GM21515 (cell line): ENCODE results near the gene CEP72.
A peak's percentile ranks its signal among the peaks of the same experiment; 100 is the strongest.
"Not testable (repeated sequence)": the region's sequence is repeated elsewhere in the genome, so short reads cannot be mapped to it uniquely, and the experiment has no call there.

Experiments used
- ATAC-seq: cut with Tn5 transposase; IDR thresholded peaks from one replicate; pipeline ENCODE4 v1.9.1; 2021; ENCODE audit not compliant: unreplicated experiment

Gene CEP72

DNA sequence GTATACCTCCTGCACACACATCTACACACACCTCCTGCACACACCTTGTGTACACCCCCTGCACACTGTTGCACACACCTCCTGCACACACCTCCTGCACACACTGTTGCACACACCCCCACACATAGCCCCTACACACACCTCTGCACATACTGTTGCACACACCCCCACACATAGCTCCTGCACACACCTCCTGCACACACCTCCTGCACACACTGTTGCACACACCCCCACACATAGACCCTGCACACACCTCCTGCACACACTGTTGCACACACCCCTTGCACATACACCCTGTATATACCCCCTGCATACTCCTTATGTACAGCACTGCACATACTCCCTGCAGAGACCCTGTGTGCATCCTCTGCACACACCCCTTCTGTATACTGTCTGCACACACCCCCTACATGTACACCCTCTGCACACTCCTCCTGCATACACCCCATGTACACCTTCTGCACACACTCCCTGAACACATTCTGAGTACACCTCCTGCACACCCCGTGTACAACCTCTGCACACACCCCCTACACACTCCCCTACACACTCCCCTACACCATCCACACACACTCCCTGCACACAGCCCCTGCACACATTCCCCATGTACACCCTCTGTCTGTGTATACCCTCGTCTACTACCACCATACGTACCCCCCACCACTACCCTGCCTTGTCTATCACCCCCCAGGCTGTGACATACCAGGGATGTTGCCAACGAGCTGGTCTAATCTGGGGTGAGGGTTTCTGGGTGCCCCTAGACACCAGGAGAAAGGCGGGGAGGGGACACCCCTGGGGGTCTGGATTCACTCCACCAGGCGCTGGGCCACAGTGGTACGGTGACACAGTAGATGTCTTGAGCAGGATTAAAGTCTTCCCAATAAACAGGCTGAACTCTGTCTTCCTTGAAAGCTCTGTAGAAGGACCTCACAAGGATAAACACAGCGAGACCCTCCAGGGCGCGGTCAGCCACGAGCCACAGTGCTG is 1.1 kb upstream of the CEP72 start:
- no peak for ATAC-seq

DNA sequence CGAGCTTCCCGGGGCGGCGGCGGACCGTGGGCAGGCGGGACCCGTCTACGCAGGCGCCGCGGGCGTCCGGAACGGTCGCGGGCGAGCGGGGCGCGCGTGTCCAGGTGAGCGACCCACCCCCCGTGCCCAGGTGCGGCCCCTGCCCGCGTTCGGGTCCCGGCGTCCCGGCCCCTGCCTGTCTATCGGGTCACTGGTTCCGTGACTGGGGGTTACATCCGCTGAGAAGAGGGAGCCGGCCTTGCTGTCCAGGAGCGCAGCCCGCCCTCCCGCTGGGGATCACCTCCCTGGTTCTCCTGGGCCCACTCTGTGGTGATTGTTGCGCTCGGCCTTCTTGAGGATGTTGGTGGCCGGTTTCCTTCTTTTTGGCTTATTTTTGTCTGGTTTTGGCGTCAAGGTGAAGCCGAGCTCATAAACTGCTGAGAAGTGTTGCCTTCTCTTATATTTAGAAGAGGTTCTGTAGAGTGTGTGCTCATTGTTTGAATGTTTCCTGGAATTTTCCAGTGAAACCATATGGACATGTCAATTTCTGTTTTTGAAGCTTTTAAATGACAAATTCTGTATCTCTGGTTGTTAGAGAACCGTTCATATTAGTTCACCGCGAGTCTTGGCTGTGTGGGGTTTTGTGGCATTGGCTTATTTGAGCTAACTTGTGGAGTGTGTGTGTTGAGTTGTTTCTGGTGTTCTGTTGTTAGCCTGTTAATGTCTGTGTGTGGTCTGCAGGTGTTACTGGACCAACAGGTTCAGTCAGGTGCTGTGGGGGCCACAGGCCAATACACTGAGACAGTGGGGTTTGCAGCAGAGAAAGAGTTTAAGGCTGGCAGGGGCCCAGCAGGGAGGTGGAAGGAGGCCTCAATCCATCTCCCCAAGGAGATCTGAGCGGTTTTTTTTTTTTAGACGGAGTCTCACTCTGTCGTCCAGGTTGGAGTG is 621 bp downstream of the CEP72 start:
- peak; percentile 20 for ATAC-seq

DNA sequence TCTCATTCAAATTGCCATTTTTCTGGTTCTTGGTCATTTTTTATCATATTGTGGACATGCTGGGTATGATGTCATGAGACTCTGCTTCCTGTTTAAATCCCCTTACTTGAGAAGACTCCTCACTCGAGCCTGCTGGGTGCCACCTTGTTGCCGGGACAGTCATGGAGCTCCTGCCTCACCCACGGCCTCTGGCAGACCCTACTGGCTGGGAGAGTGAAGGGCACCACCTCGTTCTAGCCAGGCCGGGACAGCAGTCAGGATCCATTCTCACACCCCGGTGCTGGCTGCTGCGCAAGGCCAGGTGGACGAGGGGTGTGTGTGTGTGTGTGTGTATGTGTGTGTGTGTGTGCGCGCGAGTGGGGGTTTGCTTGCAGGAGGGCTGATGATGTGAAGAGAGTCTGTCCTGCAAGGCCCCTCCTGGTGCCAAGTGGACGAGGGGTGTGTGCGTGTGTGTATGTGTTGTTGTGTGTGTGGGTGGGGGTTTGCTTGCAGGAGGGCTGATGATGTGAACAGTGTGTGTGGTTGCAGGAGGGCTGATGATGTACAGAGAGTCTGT is 4.4 kb downstream of the CEP72 start:
- no peak for ATAC-seq

DNA sequence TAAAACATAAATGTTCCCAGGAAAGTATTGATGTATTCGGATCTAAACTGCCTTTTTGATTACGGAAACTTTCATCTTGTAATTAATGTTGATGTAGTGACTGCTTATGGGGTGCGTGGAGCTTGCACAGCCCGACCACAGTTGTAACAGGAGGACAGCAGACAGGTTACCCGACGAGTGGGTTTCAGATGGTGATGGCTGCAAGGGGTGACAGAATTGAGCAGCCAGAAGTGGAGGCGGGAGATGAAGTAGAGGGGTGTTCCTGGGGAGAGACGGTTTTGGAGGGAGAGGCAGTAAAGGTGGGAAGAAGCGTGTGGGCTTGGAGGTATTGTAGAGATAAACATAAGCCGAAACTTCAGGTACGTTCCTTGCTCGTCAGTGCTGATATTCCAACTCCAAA is 5.8 kb downstream of the CEP72 start:
- no peak for ATAC-seq

DNA sequence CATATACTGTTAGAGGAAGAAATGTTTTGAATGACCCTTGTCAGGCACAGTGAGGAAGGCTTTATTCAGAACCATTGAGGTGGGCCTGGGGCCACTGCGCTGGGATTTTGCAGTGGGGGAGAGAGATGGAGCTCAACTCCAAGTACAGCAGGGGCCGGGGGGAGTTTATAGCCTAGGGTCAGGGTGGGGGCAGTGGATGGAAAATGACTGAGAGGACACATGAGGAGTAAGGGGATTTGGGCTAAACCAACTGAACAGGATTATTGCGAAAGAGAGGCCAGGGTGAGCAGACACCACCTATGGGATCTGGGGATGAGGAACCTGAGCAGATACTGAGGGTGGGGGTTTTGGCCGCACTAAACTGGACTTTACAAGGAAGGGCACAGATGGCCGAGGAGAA is 6.3 kb downstream of the CEP72 start:
- ATAC-seq = no peak

DNA sequence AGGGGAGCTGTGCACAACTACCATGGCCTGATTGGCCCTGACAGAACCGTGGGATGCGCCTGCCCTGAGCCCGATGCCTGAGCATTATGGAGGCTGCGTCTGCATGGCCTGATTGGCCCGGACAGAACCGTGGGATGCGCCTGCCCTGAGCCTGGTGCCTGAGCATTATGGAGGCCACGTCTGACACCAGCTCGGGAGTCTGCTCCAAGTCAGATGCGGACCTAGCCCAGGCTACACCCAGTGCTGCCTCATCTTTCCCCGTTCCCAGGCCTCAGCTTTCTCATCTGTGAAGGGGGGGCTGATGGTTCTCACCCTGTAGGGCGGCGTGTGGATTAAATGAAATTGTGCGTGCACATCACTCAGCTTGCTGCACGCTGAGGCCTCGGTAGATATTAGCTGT is 7.3 kb downstream of the CEP72 start:
- no peak for ATAC-seq

DNA sequence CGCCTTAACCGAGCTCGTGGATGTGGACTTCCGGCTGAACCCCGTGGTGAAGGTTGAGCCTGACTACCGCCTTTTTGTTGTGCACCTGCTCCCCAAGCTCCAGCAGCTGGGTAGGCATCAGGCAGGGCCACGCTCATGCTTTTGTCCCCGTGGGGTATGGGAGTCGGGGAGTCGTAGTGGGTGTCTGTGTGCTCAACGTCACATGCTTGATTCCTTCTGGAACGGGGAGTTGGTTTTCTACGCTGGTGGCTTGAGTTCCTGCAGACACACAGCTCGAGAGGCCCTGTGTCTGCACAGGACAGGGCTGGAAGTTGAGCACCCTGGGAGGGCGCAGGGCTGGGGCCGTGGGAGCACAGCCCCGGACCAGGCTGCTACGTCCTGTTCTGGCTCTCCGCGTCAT is 8.0 kb downstream of the CEP72 start:
- no peak for ATAC-seq

DNA sequence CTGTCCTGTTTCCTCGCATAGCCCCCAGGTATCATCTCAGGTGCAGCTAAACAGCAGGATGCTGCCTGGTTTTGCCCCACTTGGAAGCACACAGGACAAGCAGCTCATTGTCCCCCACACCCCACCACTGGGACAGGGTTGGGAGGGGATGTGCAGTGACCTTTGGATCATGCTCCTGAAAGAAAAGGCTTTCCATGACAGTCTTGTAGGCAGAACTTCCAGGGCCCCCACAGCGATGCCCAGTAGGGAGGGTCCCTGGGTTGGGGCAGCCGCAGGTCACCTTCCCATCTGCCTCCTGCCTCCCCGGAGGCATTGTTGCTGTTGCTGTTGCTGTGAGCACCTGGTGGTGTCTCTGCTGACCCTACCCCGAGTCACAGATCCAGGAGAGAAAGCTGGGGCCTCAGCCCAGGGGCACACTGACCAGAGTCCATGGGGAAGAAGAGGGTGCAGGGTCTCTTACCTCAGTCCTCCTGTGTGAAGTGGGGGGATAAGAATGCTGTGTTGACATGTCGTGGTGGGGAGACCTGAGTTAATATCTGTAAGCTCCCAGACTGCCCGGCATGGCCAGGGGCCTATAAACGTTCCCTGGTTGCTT is 8.5 kb downstream of the CEP72 start:
- no peak for ATAC-seq

DNA sequence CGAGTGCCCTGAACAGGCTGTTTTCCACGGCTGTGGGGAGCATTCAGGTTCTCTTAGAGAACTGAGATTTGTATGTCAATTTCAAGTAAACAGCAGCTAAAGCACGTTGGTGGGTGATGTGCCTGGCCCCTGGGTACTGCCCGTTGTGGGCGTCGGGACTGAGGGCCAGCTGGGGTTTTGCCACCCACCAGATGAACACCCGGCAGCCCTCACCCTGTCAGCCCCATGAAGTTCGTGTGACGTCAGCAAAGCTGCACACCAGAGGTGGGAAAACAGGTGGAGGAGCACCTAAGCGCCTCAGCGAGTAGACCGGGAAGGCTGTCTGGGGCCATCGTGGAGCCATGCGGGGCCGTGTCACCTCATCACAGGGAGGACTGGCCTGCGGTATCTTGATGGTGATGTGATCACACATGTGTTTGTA is 9.2 kb downstream of the CEP72 start:
- no peak for ATAC-seq

DNA sequence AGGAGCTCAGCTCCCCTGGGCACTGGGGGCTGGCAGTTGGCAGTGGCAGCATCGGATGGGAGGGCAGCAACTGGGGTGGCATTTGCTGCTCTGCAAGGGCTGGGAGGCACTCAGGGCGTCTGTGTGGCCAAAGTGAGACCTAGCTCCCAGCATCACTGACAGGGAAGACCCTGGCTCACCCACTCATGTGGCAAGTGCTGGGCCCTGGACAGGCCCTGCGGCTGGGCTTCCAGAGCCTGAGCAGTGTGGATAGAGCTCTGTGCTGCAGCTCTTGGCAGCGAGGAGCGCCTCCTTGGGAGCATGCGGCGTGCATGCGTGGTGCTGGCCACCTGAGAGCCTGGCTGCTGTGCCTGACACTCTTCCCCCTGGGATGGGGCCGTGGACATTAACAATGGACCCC is 10.2 kb downstream of the CEP72 start:
- no peak for ATAC-seq

DNA sequence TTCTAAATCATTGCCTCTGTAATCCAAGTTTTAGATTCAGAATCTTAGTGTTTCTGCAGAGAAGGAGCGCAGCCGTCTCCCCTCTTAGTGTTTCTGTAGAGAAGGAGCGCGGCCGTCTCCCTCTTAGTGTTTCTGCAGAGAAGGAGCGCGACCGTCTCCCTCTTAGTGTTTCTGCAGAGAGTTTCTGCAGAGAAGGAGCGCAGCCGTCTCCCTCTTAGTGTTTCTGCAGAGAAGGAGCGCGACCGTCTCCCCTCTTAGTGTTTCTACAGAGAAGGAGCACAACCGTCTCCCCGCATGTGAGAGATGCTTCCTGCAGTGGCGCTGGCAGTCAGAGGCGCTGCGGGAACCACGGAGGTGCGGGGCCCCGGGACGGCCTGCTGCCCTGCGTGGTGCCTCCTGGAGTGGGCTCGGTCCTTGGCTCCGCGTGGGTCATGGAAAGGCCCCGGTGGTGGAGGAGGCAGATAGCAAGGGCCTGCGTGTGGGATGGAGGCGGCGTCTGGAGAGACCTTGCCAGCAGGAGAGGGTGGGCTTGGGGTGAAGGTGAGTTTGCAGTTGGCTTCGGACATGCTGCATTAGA is 10.9 kb downstream of the CEP72 start:
- no peak for ATAC-seq

DNA sequence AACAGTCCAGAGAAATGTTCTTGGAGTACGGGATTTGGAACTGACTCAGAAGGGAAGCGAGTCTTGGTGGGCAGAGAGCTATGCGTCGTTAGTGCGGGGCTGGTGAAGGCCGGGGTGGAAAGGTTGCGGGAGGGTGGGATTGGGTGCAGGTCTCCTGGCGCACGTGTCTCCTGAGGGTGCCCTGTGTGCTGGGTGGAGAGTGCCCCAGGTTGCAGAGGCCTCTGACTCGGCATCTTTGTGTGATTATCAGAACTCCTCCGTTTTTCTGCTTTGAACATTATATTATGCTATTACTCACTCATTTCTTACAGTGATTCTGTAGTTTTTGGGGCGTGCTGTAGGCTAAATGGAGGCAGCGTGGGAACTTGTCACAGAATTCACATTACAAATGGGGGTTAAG is 11.4 kb downstream of the CEP72 start:
- ATAC-seq = no peak

DNA sequence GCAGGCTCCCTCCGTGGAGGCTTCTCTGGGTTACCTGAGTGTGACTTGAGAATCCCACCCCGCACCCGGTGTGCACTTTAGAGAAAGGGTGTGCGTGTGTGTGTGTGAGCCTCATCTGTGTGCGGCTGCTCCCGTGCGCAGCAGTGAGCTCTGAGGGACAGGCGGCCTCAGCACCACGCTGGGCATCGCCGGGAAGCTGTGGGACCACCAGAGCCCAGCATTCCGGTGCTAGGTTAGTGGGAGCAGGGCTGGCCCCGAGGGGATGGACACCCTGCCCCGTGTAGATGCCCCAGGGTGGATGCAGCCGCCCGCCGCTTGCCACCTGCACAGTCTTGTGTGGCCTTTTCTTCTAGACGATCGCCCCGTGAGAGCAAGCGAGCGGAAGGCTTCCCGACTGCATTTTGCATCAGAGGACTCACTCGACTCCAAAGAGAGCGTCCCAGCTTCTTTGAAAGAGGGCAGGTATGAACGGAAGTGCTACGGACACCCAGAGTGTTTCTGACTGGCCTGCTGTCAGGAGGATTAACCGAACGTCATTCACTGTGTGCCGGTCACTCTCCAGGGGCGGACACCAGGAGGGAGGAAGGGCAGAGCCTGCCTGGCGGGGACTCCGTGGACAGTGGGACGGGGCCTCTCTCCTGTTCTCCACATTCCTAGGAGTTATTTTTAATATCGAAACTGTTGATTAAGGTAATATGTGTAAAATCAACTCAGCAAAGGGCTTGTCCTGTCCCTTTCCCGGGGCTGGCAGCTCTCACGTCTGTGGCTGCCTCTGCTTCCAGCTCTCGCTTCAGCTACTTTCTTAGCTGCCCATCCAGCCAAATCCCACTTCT is 12.2 kb downstream of the CEP72 start:
- no peak for ATAC-seq

DNA sequence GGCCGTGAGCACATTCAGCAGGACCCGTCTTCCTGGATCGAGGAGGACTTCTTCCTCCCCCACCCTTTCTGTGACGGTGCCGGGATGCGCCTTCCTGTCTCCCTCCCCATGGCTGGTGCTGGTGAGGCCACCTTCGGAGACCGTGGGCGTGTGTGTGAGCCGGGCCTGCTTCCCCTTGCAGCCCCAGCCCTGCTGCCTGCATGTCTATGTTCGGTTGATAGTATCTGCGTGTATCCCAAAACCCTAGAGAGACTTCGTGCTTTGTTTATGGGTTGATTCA is 12.8 kb downstream of the CEP72 start:
- ATAC-seq = no peak

DNA sequence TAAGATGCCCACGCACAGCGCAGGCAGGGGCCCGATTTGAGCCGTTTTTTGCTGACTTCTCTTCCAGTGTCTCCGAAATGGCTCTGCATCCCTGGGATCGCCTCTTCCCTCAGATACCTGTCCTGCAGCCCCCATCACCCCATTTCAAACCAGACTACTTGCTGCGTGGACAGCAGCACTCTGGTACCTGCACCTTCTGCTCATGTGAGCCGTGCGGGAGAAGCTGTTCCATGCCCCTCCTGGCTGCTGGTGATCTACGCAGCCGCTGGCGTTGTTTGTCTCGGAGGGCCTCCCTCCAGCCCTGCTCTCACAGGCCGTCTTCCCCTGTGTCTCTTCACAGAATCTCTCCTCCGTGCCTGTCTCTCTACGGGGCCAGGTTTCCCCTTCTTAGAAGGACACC is 13.4 kb downstream of the CEP72 start:
- no peak for ATAC-seq

DNA sequence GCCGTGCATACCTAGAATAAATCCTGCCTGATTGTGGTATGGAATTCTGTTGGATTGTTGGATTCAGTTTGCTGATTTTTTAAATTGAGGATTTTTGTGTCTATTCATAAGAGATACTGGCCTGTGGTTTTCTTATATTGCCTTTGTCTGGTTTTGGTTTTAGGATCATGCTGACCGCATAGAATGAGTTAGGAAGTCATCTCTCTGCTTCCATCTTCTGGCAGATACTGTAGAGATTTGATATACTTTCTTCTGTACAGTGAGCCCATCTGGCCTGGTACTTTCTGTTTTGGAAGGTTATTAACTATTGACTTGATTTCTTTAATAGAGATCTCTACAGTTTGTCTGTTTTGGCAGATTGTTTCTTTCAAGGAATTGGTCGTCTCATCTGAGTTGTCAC is 14.7 kb downstream of the CEP72 start:
- ATAC-seq = no peak

DNA sequence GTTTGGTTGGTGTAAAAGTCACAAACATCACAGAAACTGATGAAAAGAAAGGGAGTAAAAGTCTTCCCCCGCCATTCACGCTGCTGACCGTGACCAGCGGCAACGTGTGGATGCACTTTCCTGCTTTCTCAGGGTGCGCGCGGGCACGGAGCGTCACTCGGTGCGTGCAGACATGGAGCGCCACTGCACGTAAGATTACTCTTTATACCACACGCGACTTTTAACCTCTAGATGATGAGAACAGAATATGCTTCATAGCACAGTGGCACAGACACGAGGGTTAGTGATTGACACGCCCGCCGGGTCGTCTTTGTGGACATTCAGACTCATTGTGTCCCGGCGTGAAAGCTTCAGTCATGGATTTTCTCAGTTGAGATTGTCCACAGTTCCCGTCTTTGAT is 15.7 kb downstream of the CEP72 start:
- no peak for ATAC-seq

DNA sequence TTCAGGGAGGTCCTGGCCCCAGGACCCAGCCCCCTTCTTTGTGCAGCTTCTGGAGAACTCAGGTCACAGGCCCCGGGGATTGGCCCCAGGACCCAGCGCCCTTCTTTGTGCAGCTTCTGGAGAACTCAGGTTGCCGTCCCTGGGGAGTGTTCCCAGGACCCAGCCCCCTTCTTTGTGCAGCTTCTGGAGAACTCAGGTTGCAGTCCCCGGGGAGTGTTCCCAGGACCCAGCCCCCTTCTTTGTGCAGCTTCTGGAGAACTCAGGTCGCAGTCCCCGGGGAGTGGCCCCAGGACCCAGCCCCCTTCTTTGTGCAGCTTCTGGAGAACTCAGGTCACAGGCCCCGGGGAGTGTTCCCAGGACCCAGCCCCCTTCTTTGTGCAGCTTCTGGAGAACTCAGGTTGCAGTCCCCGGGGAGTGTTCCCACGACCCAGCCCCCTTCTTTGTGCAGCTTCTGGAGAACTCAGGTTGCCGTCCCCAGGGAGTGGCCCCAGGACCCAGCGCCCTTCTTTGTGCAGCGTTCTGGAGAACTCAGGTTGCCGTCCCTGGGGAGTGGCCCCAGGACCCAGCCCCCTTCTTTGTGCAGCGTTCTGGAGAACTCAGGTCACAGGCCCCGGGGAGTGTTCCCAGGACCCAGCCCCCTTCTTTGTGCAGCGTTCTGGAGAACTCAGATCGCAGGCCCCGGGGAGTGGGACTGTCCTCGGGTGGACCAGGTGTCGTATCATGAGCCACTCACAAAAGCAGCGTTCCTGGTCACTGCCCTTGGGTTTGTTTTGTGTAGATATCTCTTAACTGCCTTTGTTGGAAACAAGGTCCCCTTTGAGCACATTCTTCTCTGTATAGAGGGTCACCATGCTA is 16.4 kb downstream of the CEP72 start:
- ATAC-seq = not testable (repeated sequence)

DNA sequence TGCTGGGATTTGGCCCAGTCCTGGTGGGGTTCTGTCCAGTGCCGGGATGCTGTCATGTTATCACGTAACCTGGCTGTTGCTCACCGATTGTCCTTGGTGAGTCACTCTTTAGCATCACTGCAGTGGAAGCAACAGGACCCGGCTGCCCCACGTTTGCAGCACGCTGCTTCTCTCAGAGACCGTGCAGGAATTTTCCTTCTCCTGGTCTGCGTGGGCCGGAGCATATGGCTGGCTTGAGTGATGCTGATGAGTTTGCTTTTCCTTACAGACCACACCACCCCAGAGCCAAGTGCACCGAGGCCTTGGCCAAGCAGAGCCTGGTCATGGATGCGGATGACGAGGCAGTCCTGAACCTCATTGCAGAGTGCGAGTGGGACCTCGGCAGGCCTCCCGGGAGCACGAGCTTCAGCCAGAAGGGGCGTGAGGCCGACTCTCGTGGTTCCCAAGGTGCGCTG is 21.4 kb downstream of the CEP72 start:
- no peak for ATAC-seq
